CD4-positive, alpha-beta memory T cell (primary cell): ENCODE measurements around the gene LEFTY1. TPM values are rescaled to one million over a fixed set of nuclear protein-coding genes. Genes with fewer than 3 reads are reported as not detected.

ENCODE experiments used
- CTCF ChIA-PET: fragments of 350-600 bp; sonication (Branson Sonifier 250); formaldehyde crosslinking; loops from one replicate; lab custom pipeline; 2021; ENCODE audit warnings: inconsistent platforms; ENCODE audit not compliant: partially characterized antibody; lab: Charles Lee
- POLR2A ChIA-PET: fragments of 350-600 bp; sonication (Branson Sonifier 250); formaldehyde crosslinking; loops from one replicate; lab custom pipeline; 2021; ENCODE audit not compliant: partially characterized antibody; lab: Charles Lee
- DNase-seq, 5 donors: peaks; one replicate each; pipeline versions ENCODE4 v3.0.0 to v3.0.0-alpha.2; 2020 to 2022; ENCODE audit warnings: mixed read lengths in 1 of 5
- H3K27ac ChIP-seq: one replicate; pipeline ENCODE4 v1.7.0; 2013; ENCODE audit warnings: low read depth, low read length
- H3K27me3 ChIP-seq: 2 replicates; pipeline ENCODE4 v1.7.0; 2013; ENCODE audit warnings: mild to moderate bottlenecking, low read length, moderate library complexity; ENCODE audit not compliant: insufficient read depth
- H3K36me3 ChIP-seq: 2 replicates; pipeline ENCODE4 v1.7.0; 2013; ENCODE audit warnings: mild to moderate bottlenecking, low read length, moderate library complexity; ENCODE audit not compliant: insufficient read depth
- H3K4me1 ChIP-seq: 2 replicates; pipeline ENCODE4 v1.7.0; 2013; ENCODE audit warnings: mild to moderate bottlenecking, low read length, moderate library complexity; ENCODE audit not compliant: insufficient read depth
- H3K4me3 ChIP-seq, 2 donors: one replicate each; pipeline ENCODE4 v1.7.0; 2013; ENCODE audit warnings: low read length in 2 of 2, mild to moderate bottlenecking in 1 of 2
- H3K9me3 ChIP-seq, 2 donors: one replicate each; pipeline ENCODE4 v1.7.0; 2013; ENCODE audit warnings: low read length in 2 of 2, control low read depth in 1 of 2; ENCODE audit not compliant: control insufficient read depth in 1 of 2
- H3K27ac Mint-ChIP-seq, 7 donors: one replicate each; pipeline ENCODE4 v1.8.0; 2020 to 2021; ENCODE audit warnings: mixed read lengths in 7 of 7, mild to moderate bottlenecking in 6 of 7, inconsistent platforms in 3 of 7, moderate library complexity in 3 of 7
- H3K27me3 Mint-ChIP-seq, 2 donors: one replicate each; pipeline ENCODE4 v1.8.0; 2020 to 2021; ENCODE audit warnings: mixed read lengths in 2 of 2
- H3K36me3 Mint-ChIP-seq, 2 donors: one replicate each; pipeline ENCODE4 v1.8.0; 2020 to 2021; ENCODE audit warnings: mixed read lengths in 2 of 2, inconsistent platforms in 1 of 2, mild to moderate bottlenecking in 1 of 2
- H3K4me1 Mint-ChIP-seq, 4 donors: one replicate each; pipeline ENCODE4 v1.8.0; 2020 to 2021; ENCODE audit warnings: mixed read lengths in 4 of 4, mild to moderate bottlenecking in 1 of 4
- H3K4me3 Mint-ChIP-seq, 8 donors: one replicate each; pipeline ENCODE4 v1.8.0; 2020 to 2021; ENCODE audit warnings: mixed read lengths in 8 of 8, mild to moderate bottlenecking in 7 of 8, moderate library complexity in 6 of 8, inconsistent platforms in 3 of 8
- H3K9me3 Mint-ChIP-seq, 8 donors: one replicate each; pipeline ENCODE4 v1.8.0; 2020 to 2021; ENCODE audit warnings: mixed read lengths in 8 of 8, mild to moderate bottlenecking in 5 of 8, inconsistent platforms in 3 of 8, moderate library complexity in 1 of 8
- intact Hi-C: fragments of 100-400 bp; cut with micrococcal nuclease; formaldehyde crosslinking; loops from one replicate; pipeline ENCODE4 v1.15.1; 2023
- polyA plus RNA-seq, 2 donors: library from polyadenylated mRNA; unstranded; fragments of 300-500 nt; fragmentation: Illumina TruSeq; gene quantifications; one replicate each; pipeline ENCODE4 v1.2.3, GENCODE V29; 2021
- total RNA-seq, 2 experiments: library from RNA; stranded (reverse); gene quantifications; one replicate each; pipeline ENCODE4 v1.2.3, GENCODE V29; 2021

The LEFTY1 gene
- total and polyA plus RNA-seq, 4 experiments from 2014 or later, result 0.55 to 0.75 TPM; not detected in 2

DNA sequence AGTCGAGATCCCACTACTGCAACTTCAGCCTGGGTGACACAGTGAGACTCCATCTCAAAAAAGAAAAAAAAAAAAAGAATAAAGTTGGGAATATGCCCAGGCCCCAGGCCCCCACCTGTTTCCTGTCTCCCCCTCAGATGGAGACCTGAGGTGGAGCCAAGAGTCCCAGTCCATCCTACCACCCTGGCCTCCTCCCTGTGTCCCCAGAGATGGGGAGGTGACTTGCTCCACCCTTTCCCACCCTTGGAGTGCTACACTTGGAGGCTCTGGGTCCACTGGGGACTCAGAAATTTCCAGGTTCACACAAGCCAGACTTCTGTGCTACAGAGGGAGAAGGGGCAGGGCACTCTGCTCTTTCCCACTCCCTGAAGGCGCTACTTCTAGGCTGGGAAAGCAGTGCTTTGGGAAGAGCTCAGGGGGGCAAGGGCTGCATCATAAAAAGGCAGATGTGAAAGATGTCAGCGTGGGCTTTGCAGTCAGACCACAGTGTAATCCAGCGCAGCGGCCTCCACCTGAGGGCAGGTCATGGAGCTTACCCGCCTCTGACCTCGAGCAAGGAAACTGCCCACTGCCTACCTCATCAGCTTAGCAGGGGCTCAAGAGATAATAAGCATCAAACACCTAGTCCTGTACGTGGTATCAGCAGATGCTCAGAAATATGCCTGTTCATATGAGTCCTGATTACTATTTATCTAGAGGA, 20.2 kb downstream of the LEFTY1 start:
- H3K9me3 Mint-ChIP-seq, result no peaks in the 10 kb centered on the region
- H3K27ac Mint-ChIP-seq, result peak overlapping the region; percentile 1 to 93 (median 75)
- CTCF ChIA-PET, result interaction anchor here (3.2 to 3.3 kb wide), 2 partner anchors 13 to 42 kb away, joined by 13 to 22 read pairs; partner anchors contain the start of gene TMEM63A

DNA sequence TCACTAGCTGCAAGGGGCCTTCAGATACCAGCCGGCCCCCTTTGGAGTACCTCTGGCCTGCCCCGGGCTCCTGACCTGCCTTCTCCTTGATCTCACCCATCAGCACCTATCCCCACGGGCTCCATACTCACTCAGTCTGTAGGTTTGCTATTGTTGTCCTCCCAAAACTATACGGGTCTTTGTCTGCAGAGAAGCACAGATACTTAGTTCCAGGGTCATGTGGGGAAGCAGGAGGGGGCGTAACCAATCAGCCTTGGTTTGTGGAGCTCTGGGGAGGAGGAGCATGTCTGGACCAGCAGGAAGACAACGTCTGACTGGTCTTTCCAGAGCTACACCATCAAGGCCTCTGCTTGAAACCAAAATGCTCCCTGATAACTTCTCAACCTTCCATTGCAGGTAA, 22.0 kb downstream of the LEFTY1 start:
- H3K36me3 Mint-ChIP-seq, result peaks cover 59 to 83% of the 10 kb centered on the region in 2 donors
- no peaks in the 10 kb centered on the region for H3K9me3 Mint-ChIP-seq
- intact Hi-C loops, result loop anchor here (1.0 to 5.0 kb wide), 5 partner anchors 14 to 110 kb away; partner anchors contain the start of gene SRP9
- DNase-seq, result no peak
- Histone ChIP-seq H3K9me3 (no peaks in the 10 kb centered on the region), H3K36me3 (peaks cover 85% of the 10 kb centered on the region), H3K4me1 (peaks cover 50% of the 10 kb centered on the region), H3K4me3 (no peak overlapping the region), H3K27ac (peak overlapping the region; percentile 52), H3K27me3 (no peaks in the 10 kb centered on the region)
- ChIA-PET POLR2A (interaction anchor here (1.3 to 4.7 kb wide), 10 partner anchors 9 to 133 kb away, joined by 3 to 74 read pairs (median 13); partner anchors contain the start of genes LEFTY1, PYCR2, SRP9 and TMEM63A), CTCF (interaction anchor here (1.1 to 3.9 kb wide), 4 partner anchors 9 to 395 kb away, joined by 3 to 26 read pairs (median 12); partner anchors contain the start of gene TMEM63A)
- H3K27me3 Mint-ChIP-seq, result no peaks in the 10 kb centered on the region
- peak overlapping the region in 7 of 8 donors; percentile 48 to 85 (median 76) for H3K4me3 Mint-ChIP-seq
- H3K27ac Mint-ChIP-seq, result peak overlapping the region; percentile 71 to 95 (median 90)
- peaks cover 31 to 66% (median 49%) of the 10 kb centered on the region in 4 donors for H3K4me1 Mint-ChIP-seq

More for the DNA sequence above, 20.2 kb downstream of the LEFTY1 start:
- H3K36me3 ChIP-seq, result peaks cover 81% of the 10 kb centered on the region
- peaks cover 62% of the 10 kb centered on the region for H3K4me1 ChIP-seq
- Mint-ChIP-seq H3K4me3 (peak overlapping the region in 1 of 8 donors; percentile 13), H3K27me3 (no peaks in the 10 kb centered on the region), H3K36me3 (peaks cover 58 to 86% of the 10 kb centered on the region in 2 donors), H3K4me1 (peaks cover 34 to 79% (median 58%) of the 10 kb centered on the region in 4 donors)
- no peaks in the 10 kb centered on the region for H3K9me3 ChIP-seq
- intact Hi-C loops, result loop anchor here (5.0 kb wide), 2 partner anchors 91 to 109 kb away; partner anchors contain the start of gene SRP9
- DNase-seq, result no peak
- H3K27me3 ChIP-seq, result no peaks in the 10 kb centered on the region
- H3K27ac ChIP-seq, result no peak overlapping the region
- H3K4me3 ChIP-seq, result no peak overlapping the region
- POLR2A ChIA-PET, result interaction anchor here (6.5 kb wide), 1 partner anchor 13 kb away, joined by 71 read pairs; the partner anchor contains the start of gene TMEM63A

DNA sequence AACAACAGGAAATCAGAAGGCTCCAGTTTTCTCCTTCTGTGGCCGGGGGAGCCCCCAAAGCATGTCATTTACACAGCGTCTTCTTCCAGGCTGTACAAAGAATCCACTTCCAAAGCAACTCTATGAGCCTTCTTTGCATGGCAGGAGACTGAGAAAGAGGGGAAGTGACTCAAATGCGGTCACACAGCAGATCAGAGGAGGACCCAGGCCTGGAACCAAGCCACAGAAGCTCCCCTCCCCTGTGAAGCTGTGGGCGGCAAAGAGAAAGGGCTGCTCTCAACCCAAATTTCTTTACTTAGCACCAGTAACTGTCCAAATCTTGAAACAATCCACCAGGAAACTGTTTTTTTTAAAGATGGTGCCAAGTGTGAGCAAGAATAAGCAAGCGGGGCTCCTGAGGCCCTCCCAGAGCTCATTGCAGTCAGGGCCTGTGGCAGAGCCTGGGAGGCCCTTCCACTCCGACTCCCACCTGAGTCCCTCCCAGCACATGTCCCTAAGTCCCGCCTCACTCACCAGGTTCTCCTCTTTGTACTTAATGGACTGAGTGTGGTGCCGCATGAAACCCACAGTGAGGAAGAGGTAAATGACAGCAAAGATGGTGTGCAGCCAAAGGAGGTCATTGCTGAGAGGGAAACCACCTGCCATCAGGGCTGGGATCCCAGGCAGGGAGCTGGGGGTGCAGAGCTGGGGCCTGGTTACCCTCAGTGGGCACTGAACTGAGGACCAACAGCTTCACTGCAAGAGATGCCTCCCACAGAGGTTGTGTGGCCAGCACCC, 22.7 kb downstream of the LEFTY1 start:
- ChIA-PET CTCF (interaction anchor here (0.8 to 3.9 kb wide), 8 partner anchors 10 to 394 kb away, joined by 3 to 26 read pairs (median 3); partner anchors contain the start of gene TMEM63A), POLR2A (interaction anchor here (0.5 to 4.7 kb wide), 16 partner anchors 8 to 421 kb away, joined by 3 to 74 read pairs (median 5); partner anchors contain the start of genes LEFTY1, PYCR2, SRP9 and TMEM63A)
- Histone ChIP-seq H3K9me3 (no peaks in the 10 kb centered on the region), H3K4me1 (peaks cover 42% of the 10 kb centered on the region), H3K4me3 (no peak overlapping the region), H3K27me3 (no peaks in the 10 kb centered on the region), H3K27ac (peak overlapping the region; percentile 52), H3K36me3 (peaks cover 85% of the 10 kb centered on the region)
- peaks cover 31 to 60% (median 44%) of the 10 kb centered on the region in 4 donors for H3K4me1 Mint-ChIP-seq
- H3K27ac Mint-ChIP-seq, result peak overlapping the region; percentile 85 to 95 (median 90)
- H3K27me3 Mint-ChIP-seq, result no peaks in the 10 kb centered on the region
- H3K4me3 Mint-ChIP-seq, result peak overlapping the region in 7 of 8 donors; percentile 58 to 85 (median 76)
- H3K9me3 Mint-ChIP-seq, result no peaks in the 10 kb centered on the region
- intact Hi-C loops, result loop anchor here (1.0 to 5.0 kb wide), 5 partner anchors 15 to 111 kb away; partner anchors contain the start of gene SRP9
- H3K36me3 Mint-ChIP-seq, result peaks cover 56 to 83% of the 10 kb centered on the region in 2 donors
- peak; percentile 69 to 89 (median 73) for DNase-seq

DNA sequence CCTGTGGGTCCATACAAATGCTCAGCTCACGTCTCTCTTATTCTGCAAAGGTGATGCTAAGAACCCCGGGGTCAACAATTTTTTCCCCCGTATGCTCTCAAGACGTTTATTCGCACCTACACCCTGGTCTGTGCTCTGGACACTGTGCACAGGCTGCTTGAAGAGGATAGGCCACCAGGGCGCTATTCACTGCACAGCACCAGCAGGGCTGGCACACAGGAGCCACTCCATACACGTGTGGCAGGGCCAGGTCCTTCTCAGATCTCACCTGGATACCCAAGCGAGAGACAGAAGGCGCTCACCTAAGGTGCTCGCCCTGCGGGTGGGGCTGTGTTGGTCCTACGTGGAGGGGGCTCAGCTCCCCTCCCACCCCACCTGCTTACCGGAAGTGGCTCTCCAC, 23.4 kb downstream of the LEFTY1 start:
- no peaks in the 10 kb centered on the region for H3K27me3 Mint-ChIP-seq
- Histone ChIP-seq H3K27ac (peak overlapping the region; percentile 52), H3K4me1 (peaks cover 40% of the 10 kb centered on the region), H3K36me3 (peaks cover 85% of the 10 kb centered on the region), H3K9me3 (no peaks in the 10 kb centered on the region), H3K27me3 (no peaks in the 10 kb centered on the region), H3K4me3 (no peak overlapping the region)
- intact Hi-C loops, result loop anchor here (5.0 kb wide), 2 partner anchors 88 to 112 kb away; partner anchors contain the start of gene SRP9
- POLR2A ChIA-PET, result interaction anchor here (0.9 to 4.7 kb wide), 11 partner anchors 7 to 134 kb away, joined by 3 to 74 read pairs (median 8); partner anchors contain the start of genes SRP9 and TMEM63A
- CTCF ChIA-PET, result interaction anchor here (0.8 to 3.9 kb wide), 6 partner anchors 13 to 86 kb away, joined by 3 to 26 read pairs (median 3); partner anchors contain the start of gene TMEM63A
- H3K27ac Mint-ChIP-seq, result peak overlapping the region; percentile 81 to 95 (median 90)
- H3K36me3 Mint-ChIP-seq, result peaks cover 53 to 83% of the 10 kb centered on the region in 2 donors
- H3K9me3 Mint-ChIP-seq, result no peaks in the 10 kb centered on the region
- peaks cover 31 to 60% (median 40%) of the 10 kb centered on the region in 4 donors for H3K4me1 Mint-ChIP-seq
- H3K4me3 Mint-ChIP-seq, result peak overlapping the region in 4 of 8 donors; percentile 65 to 85 (median 76)
- no peak for DNase-seq

DNA sequence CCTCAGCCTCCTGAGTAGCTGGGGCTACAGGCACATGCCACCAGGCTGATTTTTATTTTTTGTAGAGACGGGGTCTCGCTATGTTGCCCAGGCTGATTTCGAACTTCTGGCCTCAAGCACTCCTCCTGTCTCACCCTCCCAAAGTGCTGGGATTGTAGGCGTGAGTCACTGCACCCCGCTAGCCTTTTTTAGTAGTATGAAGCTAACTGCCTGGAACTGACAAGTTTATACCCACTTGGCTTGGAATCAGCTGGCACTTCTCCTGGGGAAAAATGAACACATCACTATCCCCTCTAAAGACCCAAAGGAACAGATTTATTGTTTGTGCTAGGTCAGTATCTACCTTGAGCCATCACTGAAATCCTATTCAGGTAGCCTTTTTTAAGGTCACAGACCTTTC, 25.8 kb downstream of the LEFTY1 start:
- Histone ChIP-seq H3K9me3 (no peaks in the 10 kb centered on the region), H3K27ac (no peak overlapping the region), H3K36me3 (peaks cover 90% of the 10 kb centered on the region), H3K4me1 (peaks cover 31% of the 10 kb centered on the region), H3K27me3 (no peaks in the 10 kb centered on the region), H3K4me3 (no peak overlapping the region)
- H3K27ac Mint-ChIP-seq, result peak overlapping the region in 4 of 7 donors; percentile 27 to 55 (median 44)
- POLR2A ChIA-PET, result interaction anchor here (1.0 to 4.7 kb wide), 4 partner anchors 15 to 85 kb away, joined by 3 to 74 read pairs (median 12); partner anchors contain the start of genes SRP9 and TMEM63A
- H3K4me1 Mint-ChIP-seq, result peaks cover 26 to 59% (median 36%) of the 10 kb centered on the region in 4 donors
- H3K36me3 Mint-ChIP-seq, result peaks cover 66 to 86% of the 10 kb centered on the region in 2 donors
- H3K4me3 Mint-ChIP-seq, result no peak overlapping the region
- DNase-seq, result no peak
- intact Hi-C loops, result no loop called here
- no peaks in the 10 kb centered on the region for H3K27me3 Mint-ChIP-seq
- CTCF ChIA-PET, result interaction anchor here (1.2 kb wide), 1 partner anchor 20 kb away, joined by 4 read pairs; no protein-coding TSS in a partner anchor
- no peaks in the 10 kb centered on the region for H3K9me3 Mint-ChIP-seq

DNA sequence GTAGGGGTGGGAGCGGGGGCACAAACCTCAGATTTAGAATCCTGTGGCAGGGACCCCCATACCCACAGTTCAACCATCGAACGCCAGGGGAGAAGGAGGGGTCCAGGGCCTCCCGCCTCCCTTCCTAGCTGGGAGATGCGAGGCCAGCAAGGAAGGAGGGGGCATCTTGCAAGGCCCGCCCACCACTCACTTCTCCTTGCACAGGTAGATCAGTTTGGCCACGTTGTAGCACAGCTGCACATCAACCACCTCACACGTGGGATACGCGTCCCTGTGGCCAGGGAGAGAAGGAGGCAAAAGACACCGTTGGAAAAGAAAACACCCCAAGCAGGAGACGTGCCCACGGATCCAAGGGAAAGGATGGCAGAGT, 26.4 kb downstream of the LEFTY1 start:
- H3K4me3 ChIP-seq, result no peak overlapping the region
- POLR2A ChIA-PET, result interaction anchor here (1.0 to 2.4 kb wide), 3 partner anchors 14 to 85 kb away, joined by 3 to 21 read pairs (median 4); partner anchors contain the start of genes SRP9 and TMEM63A
- peak overlapping the region in 3 of 7 donors; percentile 27 to 68 (median 52) for H3K27ac Mint-ChIP-seq
- peaks cover 90% of the 10 kb centered on the region for H3K36me3 ChIP-seq
- H3K4me1 ChIP-seq, result peaks cover 25% of the 10 kb centered on the region
- H3K9me3 Mint-ChIP-seq, result no peaks in the 10 kb centered on the region
- no peaks in the 10 kb centered on the region for H3K27me3 Mint-ChIP-seq
- H3K36me3 Mint-ChIP-seq, result peaks cover 64 to 85% of the 10 kb centered on the region in 2 donors
- peaks cover 22 to 58% (median 34%) of the 10 kb centered on the region in 4 donors for H3K4me1 Mint-ChIP-seq
- DNase-seq, result no peak
- CTCF ChIA-PET, result no interaction called here
- H3K4me3 Mint-ChIP-seq, result no peak overlapping the region
- intact Hi-C loops, result no loop called here
- no peak overlapping the region for H3K27ac ChIP-seq
- H3K9me3 ChIP-seq, result no peaks in the 10 kb centered on the region
- H3K27me3 ChIP-seq, result no peaks in the 10 kb centered on the region
